Thymus (tissue), 11 donors: ENCODE measurements around the gene PLEKHN1. TPM values are rescaled to one million over a fixed set of nuclear protein-coding genes. Genes with fewer than 3 reads are reported as not detected.

Experiments
- DNase-seq, 9 donors: peaks; one replicate each; pipeline ENCODE4 v3.0.0-alpha.2; 2013; ENCODE audit warnings: low spot score in 9 of 9, low read depth in 6 of 9, missing footprints in 1 of 9
- H3K27ac ChIP-seq, 2 donors: one replicate each; pipeline ENCODE4 v1.5.1; 2013; ENCODE audit warnings: control low read depth in 1 of 2, low read depth in 1 of 2, low read length in 1 of 2, mild to moderate bottlenecking in 1 of 2, moderate library complexity in 1 of 2
- H3K27me3 ChIP-seq, 2 donors: one replicate each; pipeline ENCODE4 v1.5.1; 2013; ENCODE audit warnings: low read length in 1 of 2; ENCODE audit not compliant: control insufficient read depth in 2 of 2, insufficient read depth in 1 of 2
- H3K36me3 ChIP-seq, 2 donors: one replicate each; pipeline ENCODE4 v1.5.1; 2013; ENCODE audit warnings: low read length in 1 of 2, mild to moderate bottlenecking in 1 of 2, moderate library complexity in 1 of 2; ENCODE audit not compliant: control insufficient read depth in 2 of 2, insufficient read depth in 2 of 2
- H3K4me1 ChIP-seq, 2 donors: one replicate each; pipeline ENCODE4 v1.5.1; 2013; ENCODE audit warnings: low read length in 2 of 2; ENCODE audit not compliant: control insufficient read depth in 2 of 2, insufficient read depth in 2 of 2
- H3K4me3 ChIP-seq, 2 donors: one replicate each; pipeline ENCODE4 v1.5.1; 2013; ENCODE audit warnings: low read length in 2 of 2, control low read depth in 1 of 2, mild to moderate bottlenecking in 1 of 2
- H3K9me3 ChIP-seq, 2 donors: one replicate each; pipeline ENCODE4 v1.5.1; 2013; ENCODE audit warnings: low read length in 1 of 2, mild to moderate bottlenecking in 1 of 2; ENCODE audit not compliant: control insufficient read depth in 2 of 2, insufficient read depth in 1 of 2
- WGBS: extraction: QIAGEN DNeasy Blood & Tissue Kit; methylation state at CpG from one replicate; pipeline ENCODE4 v1.1.7; 2013; 5-methylcytosine and 5-hydroxymethylcytosine counted together
- polyA plus RNA-seq: library from polyadenylated mRNA; stranded (reverse); fragments of 200-250 nt; gene quantifications from one replicate; pipeline ENCODE4 v1.2.3, GENCODE V29; 2013
- total RNA-seq: library from RNA; stranded (reverse); fragments of 120-200 nt; gene quantifications from one replicate; pipeline ENCODE4 v1.2.4, GENCODE V29; 2013
- donor health status: healthy.

PLEKHN1 gene
- total and polyA plus RNA-seq, 2 donors: 0.14 to 1.7 TPM

DNA sequence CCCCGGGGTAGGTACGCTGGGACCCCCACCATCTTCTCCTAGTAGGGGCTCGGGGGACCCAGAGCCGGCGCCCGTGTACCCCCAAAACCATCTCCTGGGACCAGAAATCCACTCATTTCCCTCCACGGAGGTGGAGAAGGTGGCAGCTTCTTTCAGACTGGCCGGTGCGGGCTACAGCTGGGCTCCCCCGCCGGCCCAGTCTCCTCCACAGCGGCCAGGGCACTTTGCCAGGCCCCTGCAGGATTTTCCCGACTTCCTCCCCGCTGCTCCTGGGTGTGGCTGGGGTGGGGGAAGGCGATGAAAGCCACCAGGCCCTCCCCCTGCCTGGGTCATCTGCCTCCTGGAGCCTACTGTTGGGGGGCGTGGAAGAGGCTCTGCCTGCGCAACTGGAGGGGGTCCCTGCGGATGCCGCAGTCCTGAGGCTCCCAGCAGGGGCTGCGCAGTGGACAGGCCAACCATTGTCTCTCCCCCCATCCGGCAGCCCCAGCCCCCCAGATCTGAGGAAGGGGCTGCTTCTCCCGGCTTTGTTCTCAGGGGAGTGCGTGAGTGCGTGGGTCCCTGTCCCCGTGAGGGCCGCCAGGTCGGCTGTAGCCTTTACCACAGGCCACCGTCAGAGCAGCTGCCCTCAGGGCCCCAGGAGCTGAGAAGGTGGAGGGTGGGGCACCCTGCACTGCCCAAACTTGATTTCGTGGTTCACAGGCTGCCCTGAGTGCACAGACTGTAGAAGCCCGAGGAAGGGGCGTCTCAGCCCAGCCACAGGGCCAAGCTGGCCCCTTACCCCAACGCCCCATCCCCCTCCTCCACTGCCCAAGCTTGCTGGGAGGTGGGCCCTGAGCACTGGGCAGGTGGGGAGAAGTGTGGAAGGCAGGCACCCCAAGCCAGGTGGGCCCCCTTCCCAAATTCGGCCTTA, 55.0 kb downstream of the PLEKHN1 start:
- peak overlapping the region in 1 of 2 donors; percentile 8 for H3K4me3 ChIP-seq
- H3K27me3 ChIP-seq: peaks cover 28 to 52% of the 10 kb centered on the region in 2 donors
- H3K27ac ChIP-seq: peak overlapping the region in 1 of 2 donors; percentile 11
- 41% methylated on average over 33 of the region's 33 CpGs for WGBS
- H3K36me3 ChIP-seq: no peaks in the 10 kb centered on the region
- peaks cover 0 to 7% of the 10 kb centered on the region in 2 donors for H3K9me3 ChIP-seq
- H3K4me1 ChIP-seq: peaks cover 9 to 23% of the 10 kb centered on the region in 2 donors
- no peak for DNase-seq

DNA sequence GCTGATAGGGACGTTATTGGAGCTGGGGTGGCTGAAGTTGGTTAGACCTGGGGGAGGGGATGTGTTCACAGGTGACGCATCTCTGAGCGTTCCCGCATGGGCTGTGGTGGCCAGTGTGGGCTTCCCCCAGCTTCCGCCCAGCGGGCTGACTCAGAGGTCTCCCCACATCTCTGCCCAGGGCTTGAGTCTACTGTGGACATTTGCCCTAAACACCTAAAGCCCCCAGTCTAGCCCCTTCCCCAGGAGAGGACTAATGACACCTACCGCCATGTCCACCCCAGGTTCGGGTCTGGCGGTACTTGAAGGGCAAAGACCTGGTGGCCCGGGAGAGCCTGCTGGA, 55.6 kb downstream of the PLEKHN1 start:
- Histone ChIP-seq H3K36me3 (no peaks in the 10 kb centered on the region), H3K4me1 (peaks cover 9 to 23% of the 10 kb centered on the region in 2 donors), H3K9me3 (peaks cover 1 to 7% of the 10 kb centered on the region in 2 donors), H3K27me3 (peaks cover 28 to 57% of the 10 kb centered on the region in 2 donors), H3K4me3 (no peak overlapping the region), H3K27ac (no peak overlapping the region)
- WGBS: 93% methylated on average over 10 of the region's 10 CpGs
- DNase-seq: no peak

DNA sequence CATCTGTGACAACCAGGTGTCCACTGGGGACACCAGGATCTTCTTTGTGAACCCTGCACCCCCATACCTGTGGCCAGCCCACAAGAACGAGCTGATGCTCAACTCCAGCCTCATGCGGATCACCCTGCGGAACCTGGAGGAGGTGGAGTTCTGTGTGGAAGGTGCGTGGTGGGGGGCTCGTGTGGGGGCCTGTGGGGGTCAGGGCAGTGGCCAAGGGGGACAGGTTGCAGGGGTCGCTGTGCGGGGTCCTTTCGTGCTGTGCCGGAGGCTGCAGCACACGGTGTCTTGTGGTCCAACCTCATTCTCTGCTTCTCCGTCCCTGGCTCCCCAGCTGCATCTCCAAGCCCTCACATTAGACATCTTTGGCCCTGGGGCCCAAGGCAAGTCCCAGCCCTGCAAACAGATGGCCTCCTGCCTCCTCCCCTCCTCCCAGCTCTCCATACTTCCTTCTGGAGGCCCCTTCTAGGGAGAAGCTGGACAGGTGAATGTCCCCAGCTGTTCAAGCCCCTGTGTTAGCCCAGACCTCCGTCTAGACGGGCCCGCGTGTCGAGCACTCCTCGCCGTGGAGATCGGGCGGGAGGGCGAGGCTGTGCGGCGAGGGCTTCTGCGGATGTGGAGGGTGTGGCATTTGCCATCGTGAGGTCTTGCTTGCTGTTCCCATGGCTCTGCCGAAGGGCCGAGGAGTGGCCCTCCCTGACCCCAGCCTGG, 56.2 kb downstream of the PLEKHN1 start:
- no peak for DNase-seq
- no peak overlapping the region for H3K27ac ChIP-seq
- H3K4me1 ChIP-seq: peaks cover 9 to 23% of the 10 kb centered on the region in 2 donors
- H3K9me3 ChIP-seq: peaks cover 1 to 7% of the 10 kb centered on the region in 2 donors
- peaks cover 28 to 58% of the 10 kb centered on the region in 2 donors for H3K27me3 ChIP-seq
- 82% methylated on average over 27 of the region's 27 CpGs for WGBS
- H3K36me3 ChIP-seq: no peaks in the 10 kb centered on the region
- no peak overlapping the region for H3K4me3 ChIP-seq

DNA sequence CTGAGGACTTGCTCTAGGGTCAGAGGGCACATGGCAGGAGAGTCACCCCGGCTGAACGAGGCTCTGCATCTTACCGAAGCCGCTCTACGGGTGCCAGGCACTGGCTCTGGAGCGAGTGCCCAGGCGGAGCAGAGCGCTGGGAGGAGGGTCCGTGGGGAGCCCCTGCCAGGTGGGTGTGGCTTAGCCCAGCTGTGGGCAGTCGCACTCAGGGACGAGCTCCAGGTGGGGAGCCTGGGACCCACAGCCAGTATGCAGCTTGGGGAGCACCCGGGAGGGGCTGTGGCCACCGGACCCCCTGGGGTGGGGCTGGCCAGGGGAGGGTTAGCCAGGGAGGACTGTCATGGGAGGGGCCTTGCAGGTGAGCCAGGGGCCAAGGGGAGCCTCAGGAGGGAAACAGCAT, 57.4 kb downstream of the PLEKHN1 start:
- Histone ChIP-seq H3K27me3 (peaks cover 28 to 59% of the 10 kb centered on the region in 2 donors), H3K4me1 (peaks cover 9 to 23% of the 10 kb centered on the region in 2 donors), H3K36me3 (no peaks in the 10 kb centered on the region), H3K9me3 (peaks cover 1 to 7% of the 10 kb centered on the region in 2 donors), H3K27ac (no peak overlapping the region), H3K4me3 (no peak overlapping the region)
- 80% methylated on average over 13 of the region's 13 CpGs for WGBS
- DNase-seq: no peak

DNA sequence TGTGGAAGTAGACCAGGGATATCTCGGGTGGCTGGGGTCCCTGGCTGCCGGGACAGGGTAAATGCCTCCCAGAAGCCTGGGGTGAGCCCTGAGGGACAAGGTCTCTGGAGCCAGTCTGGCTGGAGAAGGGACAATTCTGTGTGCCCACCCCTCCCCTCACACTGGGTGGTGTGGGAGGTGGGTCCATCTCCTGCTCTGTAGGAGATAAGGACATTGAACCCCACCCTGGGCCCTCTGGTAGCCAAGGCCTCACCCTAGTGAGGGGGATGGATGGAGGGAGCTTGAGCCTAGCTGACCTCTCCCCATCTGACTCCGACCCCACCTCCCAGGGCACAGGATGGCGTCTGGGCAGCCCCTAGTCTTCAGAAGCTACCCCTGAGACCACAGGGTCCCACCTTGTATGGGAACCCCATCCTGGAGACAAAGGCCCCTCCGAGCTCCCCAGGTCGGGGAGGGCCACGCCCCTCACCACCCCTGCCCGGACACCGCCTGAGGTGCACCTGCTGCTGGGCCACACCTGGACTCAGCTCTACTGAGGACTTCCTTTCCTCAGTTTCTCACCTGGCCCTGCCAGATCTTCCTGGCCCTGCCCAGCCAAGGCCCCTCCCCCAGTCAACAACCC, 58.0 kb downstream of the PLEKHN1 start:
- Histone ChIP-seq H3K27me3 (peaks cover 28 to 59% of the 10 kb centered on the region in 2 donors), H3K4me1 (peaks cover 6 to 18% of the 10 kb centered on the region in 2 donors), H3K27ac (no peak overlapping the region), H3K9me3 (peaks cover 1 to 3% of the 10 kb centered on the region in 2 donors), H3K36me3 (no peaks in the 10 kb centered on the region), H3K4me3 (no peak overlapping the region)
- no peak for DNase-seq
- 97% methylated on average over 9 of the region's 9 CpGs for WGBS

DNA sequence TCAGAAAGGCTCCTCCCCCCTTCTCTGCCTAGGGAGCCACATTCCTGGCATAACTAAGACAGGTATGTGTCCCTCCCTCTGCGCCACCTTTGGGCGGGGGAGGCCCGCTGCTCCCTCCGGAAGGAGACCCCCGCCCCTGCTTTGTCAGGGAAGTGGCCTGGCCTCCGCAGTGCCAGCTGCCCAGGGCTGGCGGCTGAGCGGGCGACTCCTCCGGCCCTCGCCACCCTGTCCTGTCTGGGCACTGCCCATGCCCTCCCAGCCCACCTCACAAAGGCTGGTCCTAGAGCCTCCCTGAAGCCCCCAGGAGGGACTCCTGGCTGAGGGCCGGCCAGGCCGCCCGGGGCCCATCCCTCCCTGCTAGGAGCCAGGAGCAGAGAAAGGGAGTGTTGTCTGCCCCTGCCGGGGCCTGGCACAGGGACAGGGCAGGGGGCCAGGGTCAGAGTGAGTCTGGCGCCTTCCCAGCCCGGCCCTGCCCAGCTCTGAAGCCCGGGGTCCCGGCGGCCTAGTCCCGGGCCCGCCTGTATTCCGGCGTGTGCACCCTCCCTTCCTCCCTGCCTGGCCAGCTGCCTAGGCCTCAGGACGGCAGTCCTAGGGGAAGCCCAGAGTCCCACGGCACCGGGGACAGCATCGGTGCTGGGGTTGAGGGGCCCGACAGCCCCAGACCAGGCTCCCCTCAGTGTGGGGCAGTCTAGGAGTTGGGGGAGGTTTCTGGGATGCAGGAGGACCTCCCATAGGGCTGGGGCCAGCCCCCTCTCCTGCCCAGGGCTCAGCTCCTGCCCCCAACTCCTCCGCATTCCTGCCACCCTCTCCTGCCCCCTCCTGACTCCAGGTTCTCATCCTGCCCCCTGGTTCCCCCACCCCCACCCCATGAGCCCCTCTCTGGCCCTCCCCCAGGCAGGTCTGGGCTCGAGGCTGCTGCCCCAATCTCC, 58.8 kb downstream of the PLEKHN1 start:
- Histone ChIP-seq H3K9me3 (peaks cover 1 to 3% of the 10 kb centered on the region in 2 donors), H3K4me3 (no peak overlapping the region), H3K4me1 (peaks cover 6 to 18% of the 10 kb centered on the region in 2 donors), H3K27me3 (peaks cover 27 to 59% of the 10 kb centered on the region in 2 donors), H3K36me3 (no peaks in the 10 kb centered on the region), H3K27ac (peak overlapping the region; percentile 32 to 68)
- no peak for DNase-seq
- WGBS: 92% methylated on average over 31 of the region's 31 CpGs

Other genes starting within 250 kb of the PLEKHN1 start
- 0.38 TPM for gene SAMD11, start 42.6 kb upstream of the PLEKHN1 start, total RNA-seq
- gene SAMD11, start 42.6 kb upstream of the PLEKHN1 start, polyA plus RNA-seq: 1.7 TPM
- gene NOC2L, start 7.2 kb upstream of the PLEKHN1 start, total RNA-seq: 45.5 TPM
- 74.3 TPM for gene NOC2L, start 7.2 kb upstream of the PLEKHN1 start, polyA plus RNA-seq
- gene KLHL17, start 5.9 kb upstream of the PLEKHN1 start, total RNA-seq: 7.4 TPM
- gene KLHL17, start 5.9 kb upstream of the PLEKHN1 start, polyA plus RNA-seq: 34.5 TPM
- 0.05 TPM for gene PERM1, start 15.6 kb downstream of the PLEKHN1 start, total RNA-seq
- 0.59 TPM for gene PERM1, start 15.6 kb downstream of the PLEKHN1 start, polyA plus RNA-seq
- 61.3 TPM for gene HES4, start 33.6 kb downstream of the PLEKHN1 start, total RNA-seq
- 15.5 TPM for gene HES4, start 33.6 kb downstream of the PLEKHN1 start, polyA plus RNA-seq
- gene ISG15, start 47.0 kb downstream of the PLEKHN1 start, total RNA-seq: 338 TPM
- gene ISG15, start 47.0 kb downstream of the PLEKHN1 start, polyA plus RNA-seq: 285 TPM
- 6.2 TPM for gene AGRN, start 53.6 kb downstream of the PLEKHN1 start, total RNA-seq
- 19.2 TPM for gene AGRN, start 53.6 kb downstream of the PLEKHN1 start, polyA plus RNA-seq
- 0.05 TPM for gene RNF223, start 107.8 kb downstream of the PLEKHN1 start, total RNA-seq
- gene RNF223, start 107.8 kb downstream of the PLEKHN1 start, polyA plus RNA-seq: 0.37 TPM
- gene C1orf159, start 149.6 kb downstream of the PLEKHN1 start, total RNA-seq: 5.0 TPM
- 17.8 TPM for gene C1orf159, start 149.6 kb downstream of the PLEKHN1 start, polyA plus RNA-seq
- 0.14 TPM for gene TTLL10, start 207.4 kb downstream of the PLEKHN1 start, total RNA-seq
- 0.27 TPM for gene TTLL10, start 207.4 kb downstream of the PLEKHN1 start, polyA plus RNA-seq
- 4.2 TPM for gene TNFRSF18, start 240.1 kb downstream of the PLEKHN1 start, total RNA-seq
- 29.9 TPM for gene TNFRSF18, start 240.1 kb downstream of the PLEKHN1 start, polyA plus RNA-seq
- gene TNFRSF4, start 247.7 kb downstream of the PLEKHN1 start, total RNA-seq: 12.7 TPM
- gene TNFRSF4, start 247.7 kb downstream of the PLEKHN1 start, polyA plus RNA-seq: 18.8 TPM